BJ (cell line): Measurements from ENCODE around the gene DENND1A. TPM values are rescaled to one million over a fixed set of nuclear protein-coding genes. Genes with fewer than 3 reads are reported as not detected.

ENCODE experiments used
- CTCF ChIA-PET: fragments of 350-600 bp; formaldehyde crosslinking; extraction: SDS; loops from one replicate; lab custom pipeline; 2021; ENCODE audit warnings: antibody characterized with exemption, inconsistent platforms; lab: Yijun Ruan, JAX
- POLR2A ChIA-PET: fragments of 300-600 bp; sonication (Branson Sonifier 250); formaldehyde crosslinking; extraction: SDS; loops from one replicate; lab custom pipeline; 2021; ENCODE audit warnings: antibody characterized with exemption; lab: Charles Lee
- DNase-seq: peaks from one replicate; pipeline ENCODE4 v3.0.0-alpha.2; 2011; ENCODE audit warnings: low read depth
- H3K27me3 ChIP-seq: 2 replicates; pipeline ENCODE4 v1.6.0; 2011; ENCODE audit warnings: low read length; ENCODE audit not compliant: control insufficient read depth, insufficient read depth
- H3K36me3 ChIP-seq: 2 replicates; pipeline ENCODE4 v1.5.1; 2011; ENCODE audit warnings: low read length; ENCODE audit not compliant: control insufficient read depth, insufficient read depth
- H3K4me3 ChIP-seq: 2 replicates; pipeline ENCODE4 v1.5.1; 2011; ENCODE audit warnings: low read depth, mild to moderate bottlenecking, control low read depth, low read length
- CTCF ChIP-seq: IDR thresholded peaks from 2 replicates; pipeline ENCODE4 v1.5.1; 2011; ENCODE audit warnings: low read depth, mild to moderate bottlenecking, control low read depth, inconsistent platforms, low read length, moderate library complexity; ENCODE audit not compliant: insufficient read depth
- polyA plus RNA-seq: library from polyadenylated mRNA; depleted of rRNA; stranded (reverse); fragments of >200 nt; gene quantifications from 2 replicates; pipeline ENCODE4 v1.2.3, GENCODE V29; 2011

Gene DENND1A
- polyA plus RNA-seq, 1 experiment, result 24.0 TPM

GRCh38 chr9:123517512-123517911, 412.4 kb downstream of the DENND1A start:
- Histone ChIP-seq H3K4me3 (no peak overlapping the region), H3K36me3 (no peaks in the 10 kb centered on the region; the same call in 1 of the 2 replicates), H3K27me3 (no peaks in the 10 kb centered on the region)
- POLR2A ChIA-PET, result no interaction called here
- no peak for DNase-seq
- CTCF ChIA-PET, result no interaction called here
- no peak for TF ChIP-seq CTCF

- ChIA-PET CTCF (no interaction called here), POLR2A (no interaction called here)
- Histone ChIP-seq H3K36me3 (peaks cover 1% of the 10 kb centered on the region), H3K27me3 (no peaks in the 10 kb centered on the region), H3K4me3 (no peak overlapping the region)
- TF ChIP-seq CTCF, result no peak
- no peak for DNase-seq
These were observed 415.2 kb downstream of the DENND1A start for GRCh38 chr9:123514766-123515165.

GRCh38 chr9:123513554-123513953, 416.4 kb downstream of the DENND1A start:
- no peak overlapping the region for H3K4me3 ChIP-seq
- TF ChIP-seq CTCF, result no peak
- CTCF ChIA-PET, result no interaction called here

GRCh38 chr9:123511326-123512277, 418.3 kb downstream of the DENND1A start:
- POLR2A ChIA-PET, result no interaction called here
- H3K27me3 ChIP-seq, result no peaks in the 10 kb centered on the region
- CTCF ChIA-PET, result interaction anchor here (0.5 to 0.9 kb wide), 2 partner anchors 846 to 996 kb away, joined by 3 read pairs; no protein-coding TSS in a partner anchor
- DNase-seq, result no peak
- H3K4me3 ChIP-seq, result no peak overlapping the region
- peaks cover 1% of the 10 kb centered on the region for H3K36me3 ChIP-seq
- TF ChIP-seq CTCF, result no peak

More at GRCh38 chr9:123513554-123513953, 416.4 kb downstream of the DENND1A start:
- DNase-seq, result no peak
- H3K36me3 ChIP-seq, result peaks cover 1% of the 10 kb centered on the region
- H3K27me3 ChIP-seq, result no peaks in the 10 kb centered on the region
- POLR2A ChIA-PET, result no interaction called here

- DNase-seq, result no peak
- CTCF ChIA-PET, result no interaction called here
- Histone ChIP-seq H3K27me3 (no peaks in the 10 kb centered on the region), H3K36me3 (peaks cover 1% of the 10 kb centered on the region), H3K4me3 (no peak overlapping the region)
- TF ChIP-seq CTCF, result no peak
- POLR2A ChIA-PET, result no interaction called here
These were observed 420.3 kb downstream of the DENND1A start for GRCh38 chr9:123509646-123510045.
